B cell (primary cell): ENCODE measurements around the gene LYRM1.

Experiments used
- EZH2 ChIP-seq: IDR thresholded peaks from 2 replicates; pipeline ENCODE4 v1.6.1; 2012; ENCODE audit warnings: borderline replicate concordance, low read depth, mild to moderate bottlenecking, moderate library complexity, low read length; ENCODE audit not compliant: insufficient read depth, poor library complexity, severe bottlenecking
- TF ChIP-seq, protein P1 (sequence below): fragments of 200-600 bp; IDR thresholded peaks from one replicate; pipeline ENCODE4 v1.8.0; 2022; ENCODE audit warnings: antibody characterized with exemption, mild to moderate bottlenecking

DNA sequence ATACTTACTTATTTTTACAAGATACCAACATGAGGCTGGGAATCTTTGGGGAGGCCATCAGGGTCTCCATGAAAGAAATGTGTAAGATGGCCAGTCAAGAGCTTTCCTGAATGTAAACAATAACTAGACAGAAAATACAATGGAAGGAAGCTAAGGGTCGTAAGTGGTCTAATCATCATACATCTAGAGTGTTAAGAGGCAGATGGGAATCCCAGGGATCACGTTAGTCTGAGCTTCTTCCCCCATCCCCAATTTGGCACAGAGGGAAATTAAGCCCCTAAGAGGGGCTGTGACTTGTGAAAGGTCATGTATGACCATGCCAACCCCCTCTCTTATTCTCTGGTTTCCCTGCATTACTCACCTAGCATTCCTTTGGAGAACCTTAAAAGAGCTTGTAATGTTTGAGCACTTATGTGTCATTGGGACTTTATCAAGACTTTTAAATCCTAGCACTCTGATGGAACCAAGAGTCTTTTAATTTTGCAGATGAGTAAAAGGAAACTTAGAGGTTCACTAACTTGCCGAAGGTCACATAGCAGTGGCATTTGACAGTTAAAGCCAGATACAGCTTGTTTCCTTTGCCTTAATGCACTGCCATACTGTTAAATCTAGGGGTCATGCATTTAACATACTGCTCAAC lies 46.5 kb upstream of the LYRM1 start:
- TF ChIP-seq, protein P1, sequence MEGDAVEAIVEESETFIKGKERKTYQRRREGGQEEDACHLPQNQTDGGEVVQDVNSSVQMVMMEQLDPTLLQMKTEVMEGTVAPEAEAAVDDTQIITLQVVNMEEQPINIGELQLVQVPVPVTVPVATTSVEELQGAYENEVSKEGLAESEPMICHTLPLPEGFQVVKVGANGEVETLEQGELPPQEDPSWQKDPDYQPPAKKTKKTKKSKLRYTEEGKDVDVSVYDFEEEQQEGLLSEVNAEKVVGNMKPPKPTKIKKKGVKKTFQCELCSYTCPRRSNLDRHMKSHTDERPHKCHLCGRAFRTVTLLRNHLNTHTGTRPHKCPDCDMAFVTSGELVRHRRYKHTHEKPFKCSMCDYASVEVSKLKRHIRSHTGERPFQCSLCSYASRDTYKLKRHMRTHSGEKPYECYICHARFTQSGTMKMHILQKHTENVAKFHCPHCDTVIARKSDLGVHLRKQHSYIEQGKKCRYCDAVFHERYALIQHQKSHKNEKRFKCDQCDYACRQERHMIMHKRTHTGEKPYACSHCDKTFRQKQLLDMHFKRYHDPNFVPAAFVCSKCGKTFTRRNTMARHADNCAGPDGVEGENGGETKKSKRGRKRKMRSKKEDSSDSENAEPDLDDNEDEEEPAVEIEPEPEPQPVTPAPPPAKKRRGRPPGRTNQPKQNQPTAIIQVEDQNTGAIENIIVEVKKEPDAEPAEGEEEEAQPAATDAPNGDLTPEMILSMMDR: no peak
- no peak for TF ChIP-seq EZH2
